Measurements from ENCODE around the gene CASP14. TPM values are rescaled to one million over a fixed set of nuclear protein-coding genes. Genes with fewer than 3 reads are reported as not detected.

CASP14 gene
- total and polyA plus RNA-seq, 2 of the 8 experiments (the other 6 are each of a cell fraction or from before 2014, with no cell fraction given): not detected

DNA sequence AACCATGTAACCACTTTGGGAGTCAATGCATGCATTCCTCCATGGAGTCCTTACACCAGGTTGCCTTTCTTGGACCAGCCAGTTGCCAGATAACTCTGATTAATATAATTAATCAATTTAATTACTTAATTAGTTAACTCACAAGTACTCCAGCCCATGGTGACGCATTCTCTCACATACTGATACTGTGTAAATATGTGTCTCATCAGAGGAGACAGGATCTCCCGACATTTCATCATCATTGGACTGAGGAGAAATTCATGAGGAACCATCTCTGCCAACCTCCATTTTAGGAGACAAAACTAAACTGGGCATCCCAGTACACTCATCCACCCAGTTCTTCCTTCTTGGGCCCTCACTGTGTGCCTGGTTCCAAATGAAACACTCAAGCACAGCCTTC is 6.5 kb upstream of the CASP14 start (continued):
- TF ChIP-seq CEBPB (IDR thresholded peaks at IDR 0.05; ENCODE audit: low read depth, low read length): no peak
- TF ChIP-seq RXRA (IDR thresholded peaks at IDR 0.05; ENCODE audit: insufficient read depth, low read depth, low read length): no peak
